ENCODE measurements around the gene MED20. TPM values are rescaled to one million over a fixed set of nuclear protein-coding genes. Genes with fewer than 3 reads are reported as not detected.

The MED20 gene
- total RNA-seq, 1 donor from 2014 or later: 18.1 TPM

DNA sequence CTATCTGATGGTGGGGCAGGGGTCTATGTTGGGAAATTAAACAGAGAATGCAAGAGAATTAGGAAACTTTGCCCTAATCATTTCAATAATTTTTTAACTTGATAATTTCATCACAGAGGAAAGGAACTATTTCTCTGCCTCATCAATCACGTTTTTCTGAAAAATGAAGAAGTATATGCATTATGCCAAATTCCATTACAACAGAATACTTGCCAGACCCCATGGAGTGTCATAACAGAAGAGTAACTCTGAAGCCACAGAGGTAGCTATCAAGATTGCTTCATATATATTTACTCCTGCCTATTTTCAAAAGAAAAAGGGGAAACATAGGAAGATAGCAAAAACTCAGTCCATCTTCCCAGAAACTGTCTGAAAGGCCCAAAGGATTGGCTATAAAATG, 20.1 kb downstream of the MED20 start:
- no peak for DNase-seq
- H3K4me1 ChIP-seq: peaks cover 19% of the 10 kb centered on the region
- peaks cover 14% of the 10 kb centered on the region for H3K36me3 ChIP-seq
- no peak overlapping the region for H3K27ac ChIP-seq (replicated peaks)
- intact Hi-C loops (cut with micrococcal nuclease): no loop called here
- no peak overlapping the region for H3K4me3 ChIP-seq
- TF ChIP-seq, protein P1, sequence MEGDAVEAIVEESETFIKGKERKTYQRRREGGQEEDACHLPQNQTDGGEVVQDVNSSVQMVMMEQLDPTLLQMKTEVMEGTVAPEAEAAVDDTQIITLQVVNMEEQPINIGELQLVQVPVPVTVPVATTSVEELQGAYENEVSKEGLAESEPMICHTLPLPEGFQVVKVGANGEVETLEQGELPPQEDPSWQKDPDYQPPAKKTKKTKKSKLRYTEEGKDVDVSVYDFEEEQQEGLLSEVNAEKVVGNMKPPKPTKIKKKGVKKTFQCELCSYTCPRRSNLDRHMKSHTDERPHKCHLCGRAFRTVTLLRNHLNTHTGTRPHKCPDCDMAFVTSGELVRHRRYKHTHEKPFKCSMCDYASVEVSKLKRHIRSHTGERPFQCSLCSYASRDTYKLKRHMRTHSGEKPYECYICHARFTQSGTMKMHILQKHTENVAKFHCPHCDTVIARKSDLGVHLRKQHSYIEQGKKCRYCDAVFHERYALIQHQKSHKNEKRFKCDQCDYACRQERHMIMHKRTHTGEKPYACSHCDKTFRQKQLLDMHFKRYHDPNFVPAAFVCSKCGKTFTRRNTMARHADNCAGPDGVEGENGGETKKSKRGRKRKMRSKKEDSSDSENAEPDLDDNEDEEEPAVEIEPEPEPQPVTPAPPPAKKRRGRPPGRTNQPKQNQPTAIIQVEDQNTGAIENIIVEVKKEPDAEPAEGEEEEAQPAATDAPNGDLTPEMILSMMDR (IDR thresholded peaks at IDR 0.05; ENCODE audit: borderline replicate concordance): no peak
- no peaks in the 10 kb centered on the region for H3K27me3 ChIP-seq (ENCODE audit: low read depth)
- H3K9me3 ChIP-seq (replicated peaks): no peaks in the 10 kb centered on the region

DNA sequence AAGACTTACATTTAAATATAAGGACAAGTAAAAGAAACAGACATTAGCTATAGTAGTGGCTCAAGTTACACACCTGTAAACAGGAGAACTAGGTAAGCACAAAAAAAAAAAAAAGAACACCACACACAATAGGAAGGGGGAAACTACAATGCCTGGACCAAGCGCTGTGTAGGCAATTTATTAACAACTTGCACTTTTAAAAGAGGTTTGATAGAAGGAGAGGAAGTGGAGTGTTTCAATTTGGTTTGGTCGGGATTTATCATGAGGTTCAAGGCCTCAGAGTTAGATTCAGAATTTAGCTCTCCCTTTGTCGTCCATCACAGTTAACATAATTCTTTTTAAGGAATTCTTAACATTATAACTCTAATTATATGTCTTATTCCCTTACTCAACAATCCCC, 24.7 kb downstream of the MED20 start:
- peak overlapping the region; percentile 83 for H3K27ac ChIP-seq (replicated peaks)
- H3K9me3 ChIP-seq (replicated peaks): no peaks in the 10 kb centered on the region
- H3K36me3 ChIP-seq: no peaks in the 10 kb centered on the region
- peak overlapping the region; percentile 82 for H3K4me3 ChIP-seq
- no peaks in the 10 kb centered on the region for H3K27me3 ChIP-seq (ENCODE audit: low read depth)
- intact Hi-C loops (cut with micrococcal nuclease): no loop called here
- peaks cover 30% of the 10 kb centered on the region for H3K4me1 ChIP-seq
- no peak for DNase-seq
- TF ChIP-seq, protein P1 (IDR thresholded peaks at IDR 0.05; ENCODE audit: borderline replicate concordance): no peak

DNA sequence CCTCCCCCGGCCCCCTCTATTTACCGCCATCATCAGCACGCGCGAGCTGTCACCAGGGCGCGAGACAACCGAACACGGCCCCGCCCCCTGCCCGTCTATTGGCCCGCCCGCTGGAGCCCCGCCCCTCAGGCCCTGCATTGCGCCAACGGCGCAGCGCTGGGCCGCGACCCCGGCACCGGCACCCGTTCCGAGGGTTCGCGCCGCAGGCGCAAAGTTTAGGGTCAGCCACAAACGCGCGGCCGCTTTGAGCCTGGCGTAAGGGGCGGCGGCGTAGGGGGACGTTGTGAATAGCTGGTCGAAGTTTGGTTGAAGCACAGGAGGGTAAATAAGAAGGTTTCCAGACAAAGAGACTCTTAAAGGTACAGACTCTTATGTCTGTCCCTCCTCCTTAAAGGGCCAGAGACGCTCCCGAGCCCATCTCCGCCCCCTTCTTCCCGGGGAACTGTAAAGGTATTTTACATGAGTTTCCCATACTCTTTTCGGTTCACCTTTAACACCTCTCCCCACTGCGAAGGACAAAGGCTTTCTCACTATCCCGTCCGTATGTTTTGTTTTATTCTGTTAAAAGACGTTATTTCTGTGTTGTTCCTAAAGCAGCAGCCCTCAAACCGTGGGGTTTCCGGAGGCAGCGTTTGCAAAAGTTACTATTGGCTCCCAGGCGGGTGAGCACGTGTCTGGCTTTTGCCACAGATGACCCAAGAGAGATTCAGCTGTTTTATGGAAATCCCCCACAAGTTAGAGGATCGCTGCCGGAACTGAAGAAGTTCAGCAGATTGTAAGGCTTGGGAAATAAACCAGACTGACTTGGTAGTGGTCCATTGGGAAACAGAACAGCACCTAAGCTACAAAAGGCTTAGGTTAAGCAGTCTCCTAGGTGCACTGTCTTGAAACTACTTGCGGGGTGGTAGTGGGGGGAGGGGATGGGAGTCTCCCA, 25.4 kb downstream of the MED20 start, which contains the start of gene USP49:
Gene USP49 (minus strand): TSS at position 76 of the 934 bp plus-strand sequence. CDS start 88,392 bp downstream, outside the sequence.
- TF ChIP-seq, protein P1 (IDR thresholded peaks at IDR 0.05; ENCODE audit: borderline replicate concordance): no peak
- intact Hi-C loops (cut with micrococcal nuclease): no loop called here
- no peaks in the 10 kb centered on the region for H3K27me3 ChIP-seq (ENCODE audit: low read depth)
- H3K4me1 ChIP-seq: peaks cover 30% of the 10 kb centered on the region
- no peaks in the 10 kb centered on the region for H3K36me3 ChIP-seq
- peak; percentile 91 for DNase-seq
- peak within 1 kb of the TSS; percentile 83 for H3K27ac ChIP-seq (replicated peaks)
- no peaks in the 10 kb centered on the region for H3K9me3 ChIP-seq (replicated peaks)
- H3K4me3 ChIP-seq: peak within 1 kb of the TSS; percentile 82

DNA sequence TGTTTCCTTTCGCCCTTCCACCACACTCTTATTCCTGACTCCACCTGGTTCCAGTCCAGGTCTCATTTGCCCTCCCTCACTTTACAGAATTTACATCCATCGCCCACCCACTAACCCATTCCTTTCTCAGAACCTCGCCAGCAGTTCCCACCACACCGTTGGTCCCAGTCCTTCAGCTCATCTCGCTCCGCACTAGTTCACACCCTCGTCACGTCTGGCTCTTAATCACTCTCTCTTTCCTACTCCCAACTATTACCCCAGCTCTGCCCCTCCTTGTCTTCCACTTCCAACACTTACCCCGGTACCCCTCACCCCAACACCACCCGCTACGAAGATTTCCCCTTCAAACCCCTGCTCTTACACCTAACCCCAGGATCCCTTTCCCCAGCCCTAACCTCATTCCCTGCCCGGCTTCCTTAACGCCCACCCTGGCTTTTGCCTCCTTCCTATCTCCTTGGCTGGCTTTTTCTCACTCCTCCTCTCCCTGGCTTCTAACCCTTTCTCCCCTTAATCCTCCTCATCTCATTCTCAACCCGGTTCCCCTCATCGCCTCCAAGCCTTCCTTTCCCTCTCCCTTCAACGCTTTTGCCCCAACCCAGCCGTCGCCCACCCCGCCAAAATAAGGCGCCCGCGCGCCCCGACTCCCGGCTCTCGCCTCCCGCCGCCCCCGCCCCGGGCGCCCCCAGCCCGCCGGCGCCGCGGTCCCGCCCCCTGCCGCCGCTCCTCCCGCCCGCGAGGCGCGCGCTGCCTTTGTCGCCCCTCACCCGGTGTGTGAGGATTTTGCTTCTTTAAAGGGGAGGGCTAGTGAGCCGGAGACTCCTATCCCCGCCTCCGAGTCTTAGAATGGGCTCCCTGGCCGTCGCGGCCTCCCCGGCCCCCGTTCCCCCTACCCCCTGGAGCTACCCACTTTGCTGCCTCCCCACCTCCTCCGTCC, 26.3 kb downstream of the MED20 start:
- DNase-seq: no peak
- TF ChIP-seq, protein P1 (IDR thresholded peaks at IDR 0.05; ENCODE audit: borderline replicate concordance): no peak
- intact Hi-C loops (cut with micrococcal nuclease): no loop called here
- Histone ChIP-seq H3K4me1 (peaks cover 30% of the 10 kb centered on the region), H3K27ac (replicated peaks) (peak overlapping the region; percentile 83), H3K4me3 (peak overlapping the region; percentile 82), H3K36me3 (no peaks in the 10 kb centered on the region), H3K9me3 (replicated peaks) (no peaks in the 10 kb centered on the region), H3K27me3 (ENCODE audit: low read depth) (no peaks in the 10 kb centered on the region)

DNA sequence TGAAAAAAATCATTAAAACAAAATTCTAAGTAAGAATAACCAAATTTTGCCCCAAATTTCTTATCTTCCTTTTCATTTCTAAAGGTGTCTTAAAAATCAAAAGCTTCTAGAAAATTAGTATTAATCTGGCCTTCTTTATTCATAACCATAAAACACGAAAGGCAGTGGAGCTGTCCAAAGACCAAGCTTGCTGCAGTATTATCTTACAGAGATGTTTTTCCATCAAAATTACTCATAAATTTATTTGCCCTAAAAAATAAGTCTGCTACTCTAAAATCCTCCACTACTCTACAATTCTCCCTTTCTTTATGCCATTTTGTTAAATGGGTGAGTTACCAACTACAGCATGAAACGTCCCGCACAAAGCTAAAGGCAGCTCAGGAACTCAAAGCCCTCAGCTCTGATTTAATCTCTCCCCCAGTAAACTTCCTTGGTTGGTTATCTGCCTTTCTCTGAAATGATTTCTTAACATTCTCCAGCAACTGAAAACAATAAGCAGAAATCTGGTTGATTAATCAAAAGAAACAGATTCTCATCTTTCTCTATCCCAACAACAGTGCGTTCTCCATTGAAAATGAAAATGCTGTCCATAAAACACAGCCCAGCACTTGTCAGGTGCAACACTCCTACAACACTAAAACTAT, 27.9 kb downstream of the MED20 start:
- TF ChIP-seq, protein P1 (IDR thresholded peaks at IDR 0.05; ENCODE audit: borderline replicate concordance): no peak
- Histone ChIP-seq H3K27me3 (ENCODE audit: low read depth) (no peaks in the 10 kb centered on the region), H3K4me1 (peaks cover 28% of the 10 kb centered on the region), H3K27ac (replicated peaks) (no peak overlapping the region), H3K4me3 (no peak overlapping the region), H3K9me3 (replicated peaks) (no peaks in the 10 kb centered on the region), H3K36me3 (no peaks in the 10 kb centered on the region)
- DNase-seq: no peak
- intact Hi-C loops (cut with micrococcal nuclease): no loop called here
